ENCODE measurements around the gene CNNM3.

GRCh38 chr2:96816836-96817702, 1.0 kb downstream of the CNNM3 start:
- TF ChIP-seq POLR2A (IDR thresholded peaks at IDR 0.05; ENCODE audit: low read depth, low read length) (no peak), TAF1 (IDR thresholded peaks at IDR 0.05; ENCODE audit: borderline replicate concordance, low read depth, low read length) (no peak)

Data from GM12892 (cell line).